Purkinje cell (primary cell): Measurements from ENCODE around the gene FAM161B. TPM values are rescaled to one million over a fixed set of nuclear protein-coding genes. Genes with fewer than 3 reads are reported as not detected.

Experiments used
- polyA plus RNA-seq: library from polyadenylated mRNA; unstranded; fragments of >200 nt; fragmentation: Nextera tagmentation; gene quantifications from 2 replicates; pipeline ENCODE4 v1.2.1, GENCODE V29; 2014

FAM161B gene
- 14.5 and 22.3 TPM in 2 replicates for polyA plus RNA-seq

GRCh38 chr14:73949752-73950734, at the start of gene FAM161B, which contains the start of gene COQ6:
FAM161B (minus strand) TSS chr14:73950094; CDS start chr14:73950026, 68 bp downstream.
COQ6 (plus strand) TSS chr14:73950302; CDS start chr14:73950333, 31 bp downstream.

DNA sequence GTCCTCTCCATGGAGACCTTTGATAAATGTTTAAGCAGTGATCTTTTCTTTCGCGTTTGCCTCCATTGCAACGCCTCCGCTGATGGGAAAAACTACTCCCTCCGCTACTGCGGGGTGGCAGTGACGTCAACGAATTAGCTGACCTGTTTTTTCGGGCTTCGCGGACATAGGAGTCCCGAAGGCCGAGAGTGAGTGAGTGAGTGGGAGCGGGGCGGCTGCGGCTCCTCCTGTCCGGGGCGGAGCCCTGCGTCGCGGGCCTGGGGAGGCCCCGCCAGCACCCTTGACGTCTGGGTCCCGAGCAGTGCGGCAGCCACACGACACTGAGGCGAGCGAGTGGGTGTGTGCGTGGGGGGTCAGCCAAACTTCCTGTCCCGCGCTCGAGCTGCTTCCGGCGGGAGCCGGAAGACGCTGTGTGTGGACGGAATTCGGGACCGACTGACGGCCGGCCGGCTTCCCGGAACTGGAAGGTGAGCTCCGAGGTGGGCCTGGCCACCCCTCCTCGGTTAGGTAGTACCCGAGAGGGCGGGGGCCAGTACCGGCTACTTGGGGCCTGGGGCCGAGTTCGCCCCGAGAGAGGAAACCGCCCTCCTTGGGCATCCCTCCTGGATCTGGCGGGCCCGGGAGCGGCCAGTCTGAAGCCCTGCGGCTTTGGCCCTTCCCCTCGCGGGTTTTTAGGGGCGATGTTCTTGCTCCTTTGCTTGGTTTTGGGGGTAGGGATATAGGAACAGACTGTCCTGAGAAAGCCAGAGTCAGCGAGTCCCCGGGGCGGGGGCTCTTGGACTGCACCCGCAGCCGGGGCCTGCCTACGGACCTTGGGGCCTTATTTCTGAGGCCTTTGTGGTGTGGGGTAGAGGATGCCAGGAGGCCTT, 63.2 kb downstream of the FAM161B start, which contains the start of gene ZNF410:
TSS of gene ZNF410 (plus strand) at position 411 of the 869 bp plus-strand sequence. CDS start 5,317 bp downstream, outside the sequence.

Other genes with a start within 250 kb of the FAM161B start
- 104 and 145 TPM in 2 replicates for gene PNMA1, start 235.7 kb downstream of the FAM161B start, polyA plus RNA-seq
- 6.4 and 12.1 TPM in 2 replicates for gene PTGR2, start 98.3 kb downstream of the FAM161B start, polyA plus RNA-seq
- gene ZNF410, start 63.2 kb downstream of the FAM161B start, polyA plus RNA-seq: 2.8 and 7.8 TPM in 2 replicates
- 10.8 and 25.4 TPM in 2 replicates for gene COQ6, start 208 bp upstream of the FAM161B start, polyA plus RNA-seq
- 2.2 and 3.9 TPM in 2 replicates for gene ENTPD5, start 69.2 kb upstream of the FAM161B start, polyA plus RNA-seq
- 8.2 and 18.9 TPM in 2 replicates for gene BBOF1, start 69.3 kb upstream of the FAM161B start, polyA plus RNA-seq
- 11.3 and 13.2 TPM in 2 replicates for gene ALDH6A1, start 134.4 kb upstream of the FAM161B start, polyA plus RNA-seq
- 9.6 and 13.1 TPM in 2 replicates for gene LIN52, start 134.9 kb upstream of the FAM161B start, polyA plus RNA-seq